ENCODE measurements around the gene CNOT9.

GRCh38 chr2:218547511-218547910 is 21.1 kb upstream of the CNOT9 start:
- TF ChIP-seq, protein P1, sequence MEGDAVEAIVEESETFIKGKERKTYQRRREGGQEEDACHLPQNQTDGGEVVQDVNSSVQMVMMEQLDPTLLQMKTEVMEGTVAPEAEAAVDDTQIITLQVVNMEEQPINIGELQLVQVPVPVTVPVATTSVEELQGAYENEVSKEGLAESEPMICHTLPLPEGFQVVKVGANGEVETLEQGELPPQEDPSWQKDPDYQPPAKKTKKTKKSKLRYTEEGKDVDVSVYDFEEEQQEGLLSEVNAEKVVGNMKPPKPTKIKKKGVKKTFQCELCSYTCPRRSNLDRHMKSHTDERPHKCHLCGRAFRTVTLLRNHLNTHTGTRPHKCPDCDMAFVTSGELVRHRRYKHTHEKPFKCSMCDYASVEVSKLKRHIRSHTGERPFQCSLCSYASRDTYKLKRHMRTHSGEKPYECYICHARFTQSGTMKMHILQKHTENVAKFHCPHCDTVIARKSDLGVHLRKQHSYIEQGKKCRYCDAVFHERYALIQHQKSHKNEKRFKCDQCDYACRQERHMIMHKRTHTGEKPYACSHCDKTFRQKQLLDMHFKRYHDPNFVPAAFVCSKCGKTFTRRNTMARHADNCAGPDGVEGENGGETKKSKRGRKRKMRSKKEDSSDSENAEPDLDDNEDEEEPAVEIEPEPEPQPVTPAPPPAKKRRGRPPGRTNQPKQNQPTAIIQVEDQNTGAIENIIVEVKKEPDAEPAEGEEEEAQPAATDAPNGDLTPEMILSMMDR (IDR thresholded peaks at IDR 0.05; ENCODE audit: insufficient read depth, low read depth, low read length), result no peak
- TF ChIP-seq EZH2 (IDR thresholded peaks at IDR 0.05; ENCODE audit: insufficient read depth, low read length), result no peak
